D721Med (cell line): ENCODE data around the gene CABP4.
"Not testable (repeated sequence)": the region's sequence is repeated elsewhere in the genome, so short reads cannot be mapped to it uniquely, and the experiment has no call there.

Source experiments
- DNase-seq: peaks from one replicate; pipeline ENCODE4 v3.0.0; 2011; ENCODE audit warnings: low spot score; ENCODE audit not compliant: insufficient read length
- FAIRE-seq: peaks from 2 replicates; lab custom pipeline; 2011; peaks lifted over from hg19 to GRCh38; lab: Jason Lieb, UNC
- TF ChIP-seq, protein P1 (sequence below): IDR thresholded peaks from 2 replicates; pipeline ENCODE4 v1.5.1; 2012; ENCODE audit warnings: mild to moderate bottlenecking, control low read depth; ENCODE audit not compliant: insufficient read depth; ENCODE audit errors: missing control alignments

The CABP4 gene

DNA sequence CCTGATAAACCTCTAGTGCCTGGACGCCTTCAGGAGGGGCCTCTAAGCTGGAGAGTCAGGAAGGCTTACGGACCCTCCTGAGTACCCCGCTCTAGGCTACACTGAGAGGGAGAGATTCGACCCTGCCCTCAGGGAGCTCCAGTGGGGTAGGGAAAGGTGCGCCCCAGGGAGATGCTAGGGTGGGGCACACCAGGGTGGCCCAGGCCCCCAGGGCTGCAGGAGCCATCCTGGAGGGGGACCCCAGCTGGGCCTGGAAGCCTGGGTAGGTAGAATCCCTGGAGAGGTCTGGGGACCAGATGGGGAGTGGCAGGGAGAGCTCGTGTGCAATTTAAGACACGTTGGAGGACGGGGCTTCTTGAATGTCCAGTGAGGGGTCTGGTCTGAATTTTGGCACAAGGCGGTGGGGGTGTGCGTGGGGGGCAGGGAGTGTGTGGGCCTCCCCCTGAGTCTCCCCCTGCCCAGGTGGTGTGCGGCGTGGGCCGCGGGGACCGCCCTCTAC is 35.0 kb upstream of the CABP4 start:
- FAIRE-seq: no peak
- TF ChIP-seq, protein P1, sequence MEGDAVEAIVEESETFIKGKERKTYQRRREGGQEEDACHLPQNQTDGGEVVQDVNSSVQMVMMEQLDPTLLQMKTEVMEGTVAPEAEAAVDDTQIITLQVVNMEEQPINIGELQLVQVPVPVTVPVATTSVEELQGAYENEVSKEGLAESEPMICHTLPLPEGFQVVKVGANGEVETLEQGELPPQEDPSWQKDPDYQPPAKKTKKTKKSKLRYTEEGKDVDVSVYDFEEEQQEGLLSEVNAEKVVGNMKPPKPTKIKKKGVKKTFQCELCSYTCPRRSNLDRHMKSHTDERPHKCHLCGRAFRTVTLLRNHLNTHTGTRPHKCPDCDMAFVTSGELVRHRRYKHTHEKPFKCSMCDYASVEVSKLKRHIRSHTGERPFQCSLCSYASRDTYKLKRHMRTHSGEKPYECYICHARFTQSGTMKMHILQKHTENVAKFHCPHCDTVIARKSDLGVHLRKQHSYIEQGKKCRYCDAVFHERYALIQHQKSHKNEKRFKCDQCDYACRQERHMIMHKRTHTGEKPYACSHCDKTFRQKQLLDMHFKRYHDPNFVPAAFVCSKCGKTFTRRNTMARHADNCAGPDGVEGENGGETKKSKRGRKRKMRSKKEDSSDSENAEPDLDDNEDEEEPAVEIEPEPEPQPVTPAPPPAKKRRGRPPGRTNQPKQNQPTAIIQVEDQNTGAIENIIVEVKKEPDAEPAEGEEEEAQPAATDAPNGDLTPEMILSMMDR: no peak
- DNase-seq: no peak

GRCh38 chr11:67420646-67421429 is 34.3 kb upstream of the CABP4 start:
- FAIRE-seq (no peak), DNase-seq (peak; percentile 100)
- TF ChIP-seq, protein P1: no peak

DNA sequence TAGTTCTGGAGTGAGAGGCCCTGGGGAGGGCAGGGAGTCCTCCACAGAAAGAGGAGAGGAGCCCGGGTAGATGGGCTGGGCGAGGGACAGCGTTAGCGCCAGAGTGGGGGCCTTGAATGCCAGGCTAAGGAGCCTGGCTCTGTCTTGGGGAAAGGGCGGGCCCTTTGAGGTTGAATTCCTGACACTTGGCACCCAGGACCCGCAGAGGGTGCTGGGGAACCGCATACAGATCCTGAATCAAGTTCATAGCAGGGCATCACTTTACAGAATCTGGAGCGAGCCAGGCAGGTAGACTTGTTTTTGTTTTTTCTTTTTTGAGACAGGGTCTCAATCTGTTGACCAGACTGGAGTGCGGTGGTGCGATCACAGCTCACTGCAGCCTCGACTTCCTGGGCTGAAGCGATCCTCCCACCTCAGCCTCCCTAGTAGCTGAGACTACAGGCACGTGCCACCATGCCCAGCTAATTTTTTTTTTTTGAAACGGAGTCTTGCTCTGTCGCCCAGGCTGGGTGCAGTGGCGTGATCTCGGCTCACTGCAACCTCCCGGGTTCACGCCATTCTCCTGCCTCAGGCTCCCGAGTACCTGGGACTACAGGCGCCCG is 33.6 kb upstream of the CABP4 start:
- DNase-seq (no peak), FAIRE-seq (no peak)
- TF ChIP-seq, protein P1: no peak

DNA sequence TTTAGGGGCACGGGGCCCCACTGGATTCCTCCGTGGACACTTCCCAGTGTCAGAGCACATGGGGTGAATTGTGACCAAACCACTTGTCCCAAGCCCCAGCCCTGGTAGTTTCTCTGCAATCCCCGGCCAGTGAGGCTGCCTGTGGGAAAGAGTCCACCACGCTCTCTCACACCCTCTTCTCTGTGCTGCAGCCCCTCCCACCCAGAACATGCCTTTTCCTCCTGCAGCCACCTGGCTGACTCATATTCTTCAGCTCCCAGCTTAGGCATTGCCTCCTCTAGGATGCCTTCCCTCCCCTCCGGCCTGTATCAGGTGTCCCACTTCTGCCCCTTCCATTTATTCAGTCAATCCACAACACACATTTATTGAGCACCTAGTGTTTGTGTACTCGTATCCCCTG is 32.3 kb upstream of the CABP4 start:
- FAIRE-seq (no peak), DNase-seq (no peak)
- TF ChIP-seq, protein P1: no peak

DNA sequence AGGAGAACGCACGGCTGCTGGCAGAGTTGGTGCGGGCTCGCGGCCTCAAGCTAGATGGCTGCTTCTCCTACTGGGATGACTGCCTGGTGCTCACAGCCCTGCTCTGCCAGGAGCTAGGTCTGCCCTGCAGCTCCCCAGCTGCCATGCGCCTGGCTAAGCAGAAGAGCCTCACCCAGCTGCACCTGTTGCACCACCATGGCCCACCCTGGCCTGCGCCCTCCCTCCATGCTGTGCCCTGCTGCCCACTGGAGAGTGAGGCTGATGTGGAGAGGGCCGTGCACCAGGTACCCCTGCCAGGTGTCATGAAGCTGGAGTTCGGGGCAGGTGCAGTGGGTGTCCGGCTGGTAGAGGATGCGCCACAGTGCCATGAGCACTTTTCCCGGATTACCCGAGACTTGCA is 31.7 kb upstream of the CABP4 start:
- FAIRE-seq: no peak
- TF ChIP-seq, protein P1: no peak

GRCh38 chr11:67423891-67424613 is 31.1 kb upstream of the CABP4 start:
- TF ChIP-seq, protein P1: no peak
- DNase-seq (no peak), FAIRE-seq (no peak)

More for the DNA sequence above, 31.7 kb upstream of the CABP4 start:
- no peak for DNase-seq

- FAIRE-seq, DNase-seq: not testable (repeated sequence)
These were observed 27.7 kb upstream of the CABP4 start for GRCh38 chr11:67427364-67427859.
